Measurements from ENCODE around the gene RPL22.

RPL22 gene

DNA sequence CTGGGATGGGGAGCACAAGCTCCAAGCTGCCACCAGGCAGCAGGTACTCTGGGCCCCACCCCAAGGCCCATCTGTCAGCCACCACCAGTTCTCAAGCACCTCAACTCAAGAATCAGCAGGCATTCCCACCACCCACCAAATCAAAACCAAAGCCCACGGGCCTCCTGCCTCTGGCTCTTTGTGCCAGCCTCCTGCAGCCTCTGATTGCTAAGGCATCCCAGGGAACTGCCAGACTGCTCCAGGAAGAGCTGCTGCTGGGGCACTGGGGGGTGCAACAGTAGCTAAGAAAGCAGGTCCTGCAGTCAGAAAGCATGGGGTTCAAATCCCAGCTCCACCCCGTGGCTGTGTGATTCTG, 54.0 kb downstream of the RPL22 start:
- no peak overlapping the region for H3K4me3 ChIP-seq
- no peak for DNase-seq (ENCODE audit: low spot score)
- H3K27ac ChIP-seq: no peak overlapping the region
- TF ChIP-seq, protein P1, sequence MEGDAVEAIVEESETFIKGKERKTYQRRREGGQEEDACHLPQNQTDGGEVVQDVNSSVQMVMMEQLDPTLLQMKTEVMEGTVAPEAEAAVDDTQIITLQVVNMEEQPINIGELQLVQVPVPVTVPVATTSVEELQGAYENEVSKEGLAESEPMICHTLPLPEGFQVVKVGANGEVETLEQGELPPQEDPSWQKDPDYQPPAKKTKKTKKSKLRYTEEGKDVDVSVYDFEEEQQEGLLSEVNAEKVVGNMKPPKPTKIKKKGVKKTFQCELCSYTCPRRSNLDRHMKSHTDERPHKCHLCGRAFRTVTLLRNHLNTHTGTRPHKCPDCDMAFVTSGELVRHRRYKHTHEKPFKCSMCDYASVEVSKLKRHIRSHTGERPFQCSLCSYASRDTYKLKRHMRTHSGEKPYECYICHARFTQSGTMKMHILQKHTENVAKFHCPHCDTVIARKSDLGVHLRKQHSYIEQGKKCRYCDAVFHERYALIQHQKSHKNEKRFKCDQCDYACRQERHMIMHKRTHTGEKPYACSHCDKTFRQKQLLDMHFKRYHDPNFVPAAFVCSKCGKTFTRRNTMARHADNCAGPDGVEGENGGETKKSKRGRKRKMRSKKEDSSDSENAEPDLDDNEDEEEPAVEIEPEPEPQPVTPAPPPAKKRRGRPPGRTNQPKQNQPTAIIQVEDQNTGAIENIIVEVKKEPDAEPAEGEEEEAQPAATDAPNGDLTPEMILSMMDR (IDR thresholded peaks at IDR 0.05): no peak

- no peak overlapping the region for H3K27ac ChIP-seq
- no peak for DNase-seq (ENCODE audit: low spot score)
- H3K4me3 ChIP-seq: no peak overlapping the region
- TF ChIP-seq, protein P1 (IDR thresholded peaks at IDR 0.05): no peak
Measured at GRCh38 chr1:6144647-6145395, 54.6 kb downstream of the RPL22 start.

DNA sequence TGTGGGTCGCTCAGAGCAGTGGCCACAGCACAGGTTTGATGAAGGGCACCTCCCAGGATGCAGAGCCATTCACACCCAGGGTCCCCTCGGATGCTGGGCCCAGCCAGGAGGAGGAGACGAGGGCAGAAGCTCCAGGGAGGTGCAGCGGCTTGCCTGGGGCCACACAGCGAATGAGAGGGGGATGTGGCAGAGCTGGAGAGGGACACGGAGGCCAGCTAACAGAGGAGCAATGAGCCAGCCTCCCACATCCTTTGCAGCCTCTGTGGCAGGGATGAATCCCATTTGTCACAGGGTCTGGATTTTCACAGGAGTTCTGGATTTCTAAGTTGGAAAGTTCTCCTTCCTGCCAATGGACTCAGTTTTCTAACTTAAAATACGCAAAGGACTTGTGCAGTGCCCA, 55.2 kb downstream of the RPL22 start:
- TF ChIP-seq, protein P1 (IDR thresholded peaks at IDR 0.05): no peak
- no peak overlapping the region for H3K4me3 ChIP-seq
- no peak overlapping the region for H3K27ac ChIP-seq
- no peak for DNase-seq (ENCODE audit: low spot score)

- H3K27ac ChIP-seq: no peak overlapping the region
- TF ChIP-seq, protein P1 (IDR thresholded peaks at IDR 0.05): no peak
- no peak overlapping the region for H3K4me3 ChIP-seq
- no peak for DNase-seq (ENCODE audit: low spot score)
Measured at GRCh38 chr1:6143395-6143794, 56.0 kb downstream of the RPL22 start.

DNA sequence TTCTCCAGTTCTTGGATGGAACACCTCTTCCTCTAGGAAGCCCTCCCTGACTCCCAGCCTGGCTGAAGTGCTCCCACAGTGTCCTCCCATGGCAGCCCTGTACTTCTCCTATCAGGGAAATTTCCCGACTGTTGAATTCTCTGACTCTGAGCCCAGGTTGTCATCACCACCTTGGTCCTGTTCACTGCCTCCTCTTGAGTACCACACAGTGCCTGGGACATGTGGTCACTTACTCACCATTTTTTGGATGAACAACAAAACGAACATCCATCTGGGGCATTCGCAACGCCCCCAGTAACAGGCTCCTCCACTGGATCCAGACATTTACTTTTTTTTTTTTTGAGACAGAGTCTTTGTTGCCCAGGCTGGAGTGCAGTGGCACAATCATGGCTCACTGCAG, 56.7 kb downstream of the RPL22 start:
- DNase-seq (ENCODE audit: low spot score): no peak
- no peak overlapping the region for H3K4me3 ChIP-seq
- TF ChIP-seq, protein P1 (IDR thresholded peaks at IDR 0.05): no peak
- H3K27ac ChIP-seq: no peak overlapping the region

DNA sequence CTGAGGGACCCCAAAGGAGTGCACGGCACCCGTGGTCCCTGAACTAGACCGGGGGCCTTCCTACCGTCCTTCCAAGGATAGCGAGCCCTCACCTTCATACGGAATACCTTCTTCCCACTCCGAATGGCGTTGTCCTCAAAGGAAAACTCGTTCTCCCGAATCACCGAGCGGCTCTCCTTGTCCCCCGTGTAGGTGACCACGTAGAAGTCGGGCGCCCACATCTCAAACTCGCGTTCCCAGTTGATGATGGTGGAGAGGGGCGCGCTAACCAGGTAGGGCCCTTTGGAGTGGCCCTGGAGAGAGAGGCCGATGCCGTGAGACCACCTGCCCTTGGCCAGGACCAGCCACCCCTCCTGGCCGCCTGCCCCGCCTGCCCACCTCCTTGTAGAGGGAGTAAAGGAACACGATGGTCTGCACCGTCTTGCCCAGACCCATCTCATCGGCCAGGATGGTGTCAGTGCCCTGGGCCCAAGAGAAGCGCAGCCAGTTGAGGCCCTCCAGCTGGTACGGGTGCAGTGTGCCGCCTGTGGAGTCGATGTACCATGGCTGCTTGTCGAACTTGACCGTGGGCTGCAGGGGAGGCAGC, 57.3 kb downstream of the RPL22 start:
- no peak overlapping the region for H3K4me3 ChIP-seq
- no peak for DNase-seq (ENCODE audit: low spot score)
- H3K27ac ChIP-seq: no peak overlapping the region
- TF ChIP-seq, protein P1 (IDR thresholded peaks at IDR 0.05): no peak

GRCh38 chr1:6141592-6141991, 57.8 kb downstream of the RPL22 start:
- Histone ChIP-seq H3K27ac (no peak overlapping the region), H3K4me3 (no peak overlapping the region)
- TF ChIP-seq, protein P1 (IDR thresholded peaks at IDR 0.05): no peak
- no peak for DNase-seq (ENCODE audit: low spot score)

Data from coronary artery (tissue), 2 donors.